HCT116 (cell line): Measurements from ENCODE around the gene SUGP2. TPM values are rescaled to one million over a fixed set of nuclear protein-coding genes. Genes with fewer than 3 reads are reported as not detected.
A peak's percentile ranks its signal among the peaks of the same experiment; 100 is the strongest.

ENCODE experiments used
- ATAC-seq: fragments of 200-7000 bp; cut with Tn5 transposase; 2 replicates; pipeline ENCODE4 v1.9.1; 2020; ENCODE audit warnings: mild to moderate bottlenecking, moderate library complexity
- BruUV-seq: library from RNA; stranded (reverse); fragments of 400-500 nt; replicated peaks from 2 replicates; lab custom pipeline; 2021; lab: Mats Ljungman, UMichigan
- CTCF ChIA-PET: fragments of 300-600 bp; sonication (Branson Sonifier 250); formaldehyde crosslinking; loops from one replicate; lab custom pipeline; 2021; ENCODE audit warnings: antibody characterized with exemption; lab: Charles Lee
- POLR2A ChIA-PET: fragments of 300-600, 350-600 bp; sonication (Branson Sonifier 250); formaldehyde crosslinking; loops from one replicate; lab custom pipeline; 2021; ENCODE audit warnings: antibody characterized with exemption; lab: Charles Lee
- RAD21 ChIA-PET, 2 experiments: fragments of 300-600 bp; sonication (Branson Sonifier 250); formaldehyde crosslinking; loops; one replicate each; lab custom pipeline; 2023; ENCODE audit warnings: low total read pairs in 2 of 2; ENCODE audit not compliant: uncharacterized antibody in 2 of 2, unreplicated experiment in 2 of 2, low non-redundant PET in 1 of 2; lab: Charles Lee
- DNase-seq: peaks from one replicate; pipeline ENCODE4 v3.0.0-alpha.2; 2010; ENCODE audit warnings: low read depth, low spot score
- H2AFZ ChIP-seq: fragments of 200-600 bp; shearing (Covaris generic), sonication (generic); 2 replicates; pipeline ENCODE4 v1.6.1; 2017; ENCODE audit warnings: low read depth, mixed run types, mixed read lengths, antibody characterized with exemption, low read length; ENCODE audit not compliant: poor library complexity, severe bottlenecking
- H3K27ac ChIP-seq: 2 replicates; pipeline ENCODE4 v1.5.1; 2012; ENCODE audit warnings: low read depth, low read length
- H3K27me3 ChIP-seq: fragments of 200-600 bp; sonication (generic); 2 replicates; pipeline ENCODE4 v1.6.1; 2016; ENCODE audit warnings: mixed run types, low read length, mixed read lengths; ENCODE audit not compliant: insufficient read depth
- H3K36me3 ChIP-seq, 2 experiments: fragments of 200-500 bp in 1 of 2; fragments of 200-600 bp in 1 of 2; sonication (Bioruptor generic) in 1 of 2; sonication (generic) in 1 of 2; 2 replicates each; pipeline versions ENCODE4 v1.5.1 to v1.6.1; 2014 to 2016; ENCODE audit warnings: low read length in 2 of 2, inconsistent platforms in 1 of 2, mixed read lengths in 1 of 2, mixed run types in 1 of 2; ENCODE audit not compliant: insufficient read depth in 2 of 2, control insufficient read depth in 1 of 2
- H3K4me1 ChIP-seq, 2 experiments: fragments of 200-600 bp in 1 of 2; sonication (generic) in 1 of 2; 2 replicates each; pipeline versions ENCODE4 v1.5.1 to v1.6.1; 2012 to 2017; ENCODE audit warnings: low read length in 2 of 2, inconsistent platforms in 1 of 2, mild to moderate bottlenecking in 1 of 2, mixed read lengths in 1 of 2, mixed run types in 1 of 2, moderate library complexity in 1 of 2; ENCODE audit not compliant: insufficient read depth in 2 of 2, control insufficient read depth in 1 of 2
- H3K4me2 ChIP-seq: fragments of 200-600 bp; sonication (generic); 2 replicates; pipeline ENCODE4 v1.6.1; 2017; ENCODE audit warnings: mixed run types, low read length, mixed read lengths
- H3K4me3 ChIP-seq, 2 experiments: fragments of 200-600 bp in 1 of 2; sonication (generic) in 1 of 2; replicated peaks in 1 of 2; 2 replicates each; pipeline ENCODE4 v1.5.1; 2011 to 2016; ENCODE audit warnings: low read length in 2 of 2, control low read depth in 1 of 2, low read depth in 1 of 2, mild to moderate bottlenecking in 1 of 2, mixed read lengths in 1 of 2, mixed run types in 1 of 2
- H3K79me2 ChIP-seq: fragments of 200-600 bp; sonication (generic); 2 replicates; pipeline ENCODE4 v1.6.1; 2017; ENCODE audit warnings: mild to moderate bottlenecking, mixed run types, low read length, moderate library complexity, mixed read lengths; ENCODE audit not compliant: insufficient read depth
- H3K9ac ChIP-seq: fragments of 200-600 bp; sonication (generic); 2 replicates; pipeline ENCODE4 v1.6.1; 2016; ENCODE audit warnings: low read length, mixed read lengths
- H3K9me2 ChIP-seq: fragments of 200-600 bp; sonication (generic), shearing (Covaris generic); 2 replicates; pipeline ENCODE4 v1.6.1; 2017; ENCODE audit warnings: mixed run types, mild to moderate bottlenecking, moderate library complexity; ENCODE audit not compliant: insufficient read depth
- H3K9me3 ChIP-seq, 2 experiments: fragments of 200-500 bp in 1 of 2; fragments of 200-600 bp in 1 of 2; sonication (Bioruptor generic) in 1 of 2; sonication (generic) in 1 of 2; 2 replicates each; pipeline ENCODE4 v1.6.1; 2014 to 2017; ENCODE audit warnings: low read length in 2 of 2, mixed read lengths in 2 of 2, inconsistent platforms in 1 of 2, low read depth in 1 of 2, mild to moderate bottlenecking in 1 of 2, mixed run types in 1 of 2, moderate library complexity in 1 of 2; ENCODE audit not compliant: control insufficient read depth in 1 of 2, insufficient read depth in 1 of 2
- H4K20me1 ChIP-seq: fragments of 200-600 bp; sonication (generic), shearing (Covaris generic); 2 replicates; pipeline ENCODE4 v1.6.1; 2017; ENCODE audit warnings: mixed run types, mild to moderate bottlenecking, moderate library complexity; ENCODE audit not compliant: insufficient read depth
- ATF3 ChIP-seq: IDR thresholded peaks from 2 replicates; pipeline ENCODE4 v1.6.1; 2012
- CBX3 ChIP-seq: IDR thresholded peaks from 2 replicates; pipeline ENCODE4 v1.6.1; 2012; ENCODE audit warnings: low read depth
- CTCF ChIP-seq, 3 experiments: fragments of 200-600 bp in 1 of 3; sonication (generic) in 1 of 3; IDR thresholded peaks in 2 of 3; conservative IDR thresholded peaks in 1 of 3; 2 replicates each; pipeline ENCODE4 v1.5.1; 2012 to 2017; ENCODE audit warnings: low read depth in 2 of 3, low read length in 2 of 3, antibody characterized with exemption in 1 of 3, borderline replicate concordance in 1 of 3, control low read depth in 1 of 3, mild to moderate bottlenecking in 1 of 3, mixed read lengths in 1 of 3, mixed run types in 1 of 3, moderate library complexity in 1 of 3; ENCODE audit not compliant: insufficient read depth in 1 of 3
- EGR1 ChIP-seq: IDR thresholded peaks from 2 replicates; pipeline ENCODE4 v1.6.1; 2012; ENCODE audit warnings: low read depth
- MAX ChIP-seq: IDR thresholded peaks from 2 replicates; pipeline ENCODE4 v1.6.1; 2012
- POLR2A ChIP-seq: IDR thresholded peaks from 2 replicates; pipeline ENCODE4 v1.7.0; 2011; ENCODE audit warnings: borderline replicate concordance; ENCODE audit not compliant: insufficient read depth, insufficient read length; ENCODE audit errors: extremely low read depth
- POLR2AphosphoS5 ChIP-seq: IDR thresholded peaks from 2 replicates; pipeline ENCODE4 v1.6.1; 2011; ENCODE audit warnings: mild to moderate bottlenecking, low read depth, low read length, moderate library complexity
- SIN3A ChIP-seq: IDR thresholded peaks from 2 replicates; pipeline ENCODE4 v1.6.1; 2012; ENCODE audit warnings: low read depth
- SP1 ChIP-seq: IDR thresholded peaks from 2 replicates; pipeline ENCODE4 v1.6.1; 2012; ENCODE audit warnings: low read depth
- TCF7L2 ChIP-seq: IDR thresholded peaks from 2 replicates; pipeline ENCODE4 v1.7.0; 2011; ENCODE audit warnings: borderline replicate concordance, inconsistent platforms; ENCODE audit not compliant: insufficient read depth, insufficient read length; ENCODE audit errors: extremely low read depth
- intact Hi-C: fragments of 100-400 bp; cut with micrococcal nuclease; formaldehyde crosslinking; loops from 2 replicates; pipeline ENCODE4 v1.10.0; 2022
- total RNA-seq: library from RNA; stranded (reverse); gene quantifications from one replicate; pipeline ENCODE4 v1.2.1, GENCODE V29; 2021; ENCODE audit not compliant: unreplicated experiment

SUGP2 gene
- total RNA-seq, 1 experiment from 2014 or later = 82.4 TPM

GRCh38 chr19:19033426-19034203 is at the start of gene SUGP2, which contains the start of gene ARMC6 (continued):
- TF ChIP-seq CTCF (IDR thresholded peaks at IDR 0.05 in 2 of 3, conservative IDR thresholded peaks at IDR 0.05 in 1 of 3; ENCODE audit: borderline replicate concordance in 1 of 3, insufficient read depth in 1 of 3, low read depth in 2 of 3, low read length in 2 of 3) (no peak), SP1 (no peak; the same call in 1 of the 2 replicates), SIN3A (peak; percentile 86; the same call in 1 of the 2 replicates)

- Histone ChIP-seq H3K27ac (no peak overlapping the region), H3K9me3 (no peaks in the 10 kb centered on the region), H3K9me2 (no peaks in the 10 kb centered on the region), H3K4me3 (no peak overlapping the region), H3K36me3 (no peaks in the 10 kb centered on the region), H3K9ac (no peak overlapping the region), H3K4me2 (no peak overlapping the region), H2AFZ (no peak overlapping the region), H3K27me3 (no peaks in the 10 kb centered on the region), H4K20me1 (no peaks in the 10 kb centered on the region), H3K4me1 (no peaks in the 10 kb centered on the region), H3K79me2 (no peaks in the 10 kb centered on the region)
- intact Hi-C loops = no loop called here
- POLR2A ChIA-PET = no interaction called here
- DNase-seq (no peak), ATAC-seq (no peak)
- CTCF ChIA-PET = no interaction called here
- no TSS peak for BruUV-seq
- TF ChIP-seq POLR2AphosphoS5 (no peak), TCF7L2 (no peak), EGR1 (no peak), CBX3 (no peak), MAX (no peak), ATF3 (no peak), SIN3A (no peak), POLR2A (no peak)
- RAD21 ChIA-PET = no interaction called here
Measured at GRCh38 chr19:19081642-19082151, 48.4 kb upstream of the SUGP2 start.
